ENCODE results near the gene ZNF865. TPM values are rescaled to one million over a fixed set of nuclear protein-coding genes. Genes with fewer than 3 reads are reported as not detected.

ZNF865 gene
- total RNA-seq, 1 experiment from 2014 or later, result 16.2 TPM

DNA sequence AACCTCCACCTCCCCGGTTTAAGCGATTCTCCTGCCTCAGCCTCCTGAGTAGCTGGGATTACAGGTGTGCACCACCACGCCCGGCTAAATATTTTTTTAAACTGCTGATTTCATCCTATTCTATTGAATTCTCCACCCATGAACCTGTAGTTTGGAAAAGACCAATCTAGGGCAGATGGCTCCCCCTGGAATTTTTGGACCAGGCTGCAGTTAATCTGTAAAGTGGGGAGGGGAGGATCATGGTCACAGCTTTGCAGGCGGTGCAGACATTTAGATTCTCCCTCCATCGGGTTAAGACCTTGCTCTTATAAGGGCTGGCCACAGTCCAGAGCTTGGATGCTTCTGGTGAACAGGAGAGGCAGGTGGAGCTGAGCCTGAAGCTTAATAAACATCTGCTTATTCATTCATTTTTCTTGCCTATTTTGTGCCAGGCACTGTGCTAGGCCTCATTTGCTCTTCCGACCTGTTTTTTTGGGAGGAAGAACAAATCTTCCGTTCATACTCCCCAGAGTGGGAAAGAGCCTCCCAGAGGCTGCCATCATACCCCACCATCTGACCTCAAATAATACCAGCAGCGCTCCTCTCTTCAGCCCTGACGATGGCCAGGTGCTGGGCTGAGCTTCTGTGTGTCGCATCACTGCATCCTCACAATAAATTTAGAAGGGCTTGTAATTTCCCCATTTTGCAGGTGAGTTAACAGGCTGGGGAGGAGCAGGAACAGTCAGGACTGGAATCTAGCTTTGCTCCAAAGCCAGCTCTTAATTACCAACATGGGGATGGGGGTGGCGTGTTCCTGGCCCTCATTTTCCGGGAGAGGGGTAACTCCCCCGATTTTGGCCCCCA is 41.7 kb downstream of the ZNF865 start:
- H3K27ac ChIP-seq (ENCODE audit: low read depth, low read length), result peak overlapping the region; percentile 18; the same call in 1 of the 2 replicates
- no peaks in the 10 kb centered on the region for H3K9me3 ChIP-seq (ENCODE audit: control insufficient read depth in 1 of 2, insufficient read depth in 1 of 2, low read depth in 1 of 2, low read length in 2 of 2)
- ChIA-PET CTCF (no interaction called here), POLR2A (interaction anchor here (0.6 kb wide), 1 partner anchor 43 kb away, joined by 3 read pairs; no protein-coding TSS in a partner anchor), RAD21 (ENCODE audit: low non-redundant PET in 1 of 2, low total read pairs in 2 of 2, uncharacterized antibody in 2 of 2, unreplicated experiment in 2 of 2) (no interaction called here)
- no peak overlapping the region for H2AFZ ChIP-seq (ENCODE audit: low read depth, low read length, poor library complexity, severe bottlenecking)
- H4K20me1 ChIP-seq (ENCODE audit: insufficient read depth), result no peaks in the 10 kb centered on the region
- no peaks in the 10 kb centered on the region for H3K9me2 ChIP-seq (ENCODE audit: insufficient read depth)
- TF ChIP-seq POLR2A (IDR thresholded peaks at IDR 0.05; ENCODE audit: borderline replicate concordance, extremely low read depth, insufficient read depth, insufficient read length), result no peak
- TF ChIP-seq POLR2AphosphoS5 (IDR thresholded peaks at IDR 0.05; ENCODE audit: low read depth, low read length), result no peak
- TF ChIP-seq, protein P1, sequence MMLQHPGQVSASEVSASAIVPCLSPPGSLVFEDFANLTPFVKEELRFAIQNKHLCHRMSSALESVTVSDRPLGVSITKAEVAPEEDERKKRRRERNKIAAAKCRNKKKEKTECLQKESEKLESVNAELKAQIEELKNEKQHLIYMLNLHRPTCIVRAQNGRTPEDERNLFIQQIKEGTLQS (IDR thresholded peaks at IDR 0.05), result no peak
- TF ChIP-seq EGR1 (IDR thresholded peaks at IDR 0.05; ENCODE audit: low read depth), result no peak
- TF ChIP-seq ELF1 (IDR thresholded peaks at IDR 0.05; ENCODE audit: borderline replicate concordance, low read depth), result no peak
- no peak for TF ChIP-seq CBX3 (IDR thresholded peaks at IDR 0.05; ENCODE audit: low read depth)
- no peak for TF ChIP-seq ZNF274 (IDR thresholded peaks at IDR 0.05; ENCODE audit: low read depth, low read length)
- TF ChIP-seq, protein P2, sequence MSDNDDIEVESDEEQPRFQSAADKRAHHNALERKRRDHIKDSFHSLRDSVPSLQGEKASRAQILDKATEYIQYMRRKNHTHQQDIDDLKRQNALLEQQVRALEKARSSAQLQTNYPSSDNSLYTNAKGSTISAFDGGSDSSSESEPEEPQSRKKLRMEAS (IDR thresholded peaks at IDR 0.05), result no peak
- TF ChIP-seq, protein P3, sequence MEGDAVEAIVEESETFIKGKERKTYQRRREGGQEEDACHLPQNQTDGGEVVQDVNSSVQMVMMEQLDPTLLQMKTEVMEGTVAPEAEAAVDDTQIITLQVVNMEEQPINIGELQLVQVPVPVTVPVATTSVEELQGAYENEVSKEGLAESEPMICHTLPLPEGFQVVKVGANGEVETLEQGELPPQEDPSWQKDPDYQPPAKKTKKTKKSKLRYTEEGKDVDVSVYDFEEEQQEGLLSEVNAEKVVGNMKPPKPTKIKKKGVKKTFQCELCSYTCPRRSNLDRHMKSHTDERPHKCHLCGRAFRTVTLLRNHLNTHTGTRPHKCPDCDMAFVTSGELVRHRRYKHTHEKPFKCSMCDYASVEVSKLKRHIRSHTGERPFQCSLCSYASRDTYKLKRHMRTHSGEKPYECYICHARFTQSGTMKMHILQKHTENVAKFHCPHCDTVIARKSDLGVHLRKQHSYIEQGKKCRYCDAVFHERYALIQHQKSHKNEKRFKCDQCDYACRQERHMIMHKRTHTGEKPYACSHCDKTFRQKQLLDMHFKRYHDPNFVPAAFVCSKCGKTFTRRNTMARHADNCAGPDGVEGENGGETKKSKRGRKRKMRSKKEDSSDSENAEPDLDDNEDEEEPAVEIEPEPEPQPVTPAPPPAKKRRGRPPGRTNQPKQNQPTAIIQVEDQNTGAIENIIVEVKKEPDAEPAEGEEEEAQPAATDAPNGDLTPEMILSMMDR (IDR thresholded peaks at IDR 0.05 in 2 of 3, conservative IDR thresholded peaks at IDR 0.05 in 1 of 3; ENCODE audit: borderline replicate concordance in 1 of 3, insufficient read depth in 1 of 3, low read depth in 2 of 3, low read length in 2 of 3), result no peak
- TF ChIP-seq ZFX (IDR thresholded peaks at IDR 0.05), result no peak
- no peak for TF ChIP-seq EZH2 (IDR thresholded peaks at IDR 0.05)
- TF ChIP-seq EZH2phosphoT487 (IDR thresholded peaks at IDR 0.05; ENCODE audit: borderline replicate concordance), result no peak
- TF ChIP-seq SIN3A (IDR thresholded peaks at IDR 0.05; ENCODE audit: low read depth), result no peak
- no peak for TF ChIP-seq CEBPB (IDR thresholded peaks at IDR 0.05; ENCODE audit: low read depth)
- TF ChIP-seq FOSL1 (IDR thresholded peaks at IDR 0.05; ENCODE audit: low read depth), result no peak
- no peak for TF ChIP-seq YY1 (IDR thresholded peaks at IDR 0.05; ENCODE audit: extremely low read depth, insufficient replicate concordance, low read depth, low read length)
- TF ChIP-seq, protein P4, sequence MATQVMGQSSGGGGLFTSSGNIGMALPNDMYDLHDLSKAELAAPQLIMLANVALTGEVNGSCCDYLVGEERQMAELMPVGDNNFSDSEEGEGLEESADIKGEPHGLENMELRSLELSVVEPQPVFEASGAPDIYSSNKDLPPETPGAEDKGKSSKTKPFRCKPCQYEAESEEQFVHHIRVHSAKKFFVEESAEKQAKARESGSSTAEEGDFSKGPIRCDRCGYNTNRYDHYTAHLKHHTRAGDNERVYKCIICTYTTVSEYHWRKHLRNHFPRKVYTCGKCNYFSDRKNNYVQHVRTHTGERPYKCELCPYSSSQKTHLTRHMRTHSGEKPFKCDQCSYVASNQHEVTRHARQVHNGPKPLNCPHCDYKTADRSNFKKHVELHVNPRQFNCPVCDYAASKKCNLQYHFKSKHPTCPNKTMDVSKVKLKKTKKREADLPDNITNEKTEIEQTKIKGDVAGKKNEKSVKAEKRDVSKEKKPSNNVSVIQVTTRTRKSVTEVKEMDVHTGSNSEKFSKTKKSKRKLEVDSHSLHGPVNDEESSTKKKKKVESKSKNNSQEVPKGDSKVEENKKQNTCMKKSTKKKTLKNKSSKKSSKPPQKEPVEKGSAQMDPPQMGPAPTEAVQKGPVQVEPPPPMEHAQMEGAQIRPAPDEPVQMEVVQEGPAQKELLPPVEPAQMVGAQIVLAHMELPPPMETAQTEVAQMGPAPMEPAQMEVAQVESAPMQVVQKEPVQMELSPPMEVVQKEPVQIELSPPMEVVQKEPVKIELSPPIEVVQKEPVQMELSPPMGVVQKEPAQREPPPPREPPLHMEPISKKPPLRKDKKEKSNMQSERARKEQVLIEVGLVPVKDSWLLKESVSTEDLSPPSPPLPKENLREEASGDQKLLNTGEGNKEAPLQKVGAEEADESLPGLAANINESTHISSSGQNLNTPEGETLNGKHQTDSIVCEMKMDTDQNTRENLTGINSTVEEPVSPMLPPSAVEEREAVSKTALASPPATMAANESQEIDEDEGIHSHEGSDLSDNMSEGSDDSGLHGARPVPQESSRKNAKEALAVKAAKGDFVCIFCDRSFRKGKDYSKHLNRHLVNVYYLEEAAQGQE (IDR thresholded peaks at IDR 0.05; ENCODE audit: low read depth), result no peak
- TF ChIP-seq TCF7L2 (IDR thresholded peaks at IDR 0.05; ENCODE audit: borderline replicate concordance, extremely low read depth, insufficient read depth, insufficient read length), result no peak
- no peak for TF ChIP-seq RAD21 (IDR thresholded peaks at IDR 0.05; ENCODE audit: low read depth)
- no peak overlapping the region for H3K4me3 ChIP-seq (replicated peaks in 1 of 2; ENCODE audit: low read depth in 1 of 2, low read length in 2 of 2)
- BruUV-seq (replicated peaks), result no TSS peak
- H3K27me3 ChIP-seq (ENCODE audit: insufficient read depth, low read length), result no peaks in the 10 kb centered on the region
- H3K9ac ChIP-seq (ENCODE audit: low read length), result no peak overlapping the region
- no peak for ATAC-seq
- intact Hi-C loops (cut with micrococcal nuclease), result no loop called here
- peaks cover 6 to 25% of the 10 kb centered on the region in 2 experiments; a peak in 3 of 4 replicates for H3K4me1 ChIP-seq (ENCODE audit: control insufficient read depth in 1 of 2, insufficient read depth in 2 of 2, low read length in 2 of 2)
- peaks cover 35% of the 10 kb centered on the region for H3K79me2 ChIP-seq (ENCODE audit: insufficient read depth, low read length)
- peaks cover 10 to 12% of the 10 kb centered on the region in 2 experiments; a peak in 3 of 4 replicates for H3K36me3 ChIP-seq (ENCODE audit: control insufficient read depth in 1 of 2, insufficient read depth in 2 of 2, low read length in 2 of 2)
- DNase-seq (ENCODE audit: low read depth, low spot score), result no peak
- no peak overlapping the region for H3K4me2 ChIP-seq (ENCODE audit: low read length)
